ENCODE results near the gene NUB1.

NUB1 gene

DNA sequence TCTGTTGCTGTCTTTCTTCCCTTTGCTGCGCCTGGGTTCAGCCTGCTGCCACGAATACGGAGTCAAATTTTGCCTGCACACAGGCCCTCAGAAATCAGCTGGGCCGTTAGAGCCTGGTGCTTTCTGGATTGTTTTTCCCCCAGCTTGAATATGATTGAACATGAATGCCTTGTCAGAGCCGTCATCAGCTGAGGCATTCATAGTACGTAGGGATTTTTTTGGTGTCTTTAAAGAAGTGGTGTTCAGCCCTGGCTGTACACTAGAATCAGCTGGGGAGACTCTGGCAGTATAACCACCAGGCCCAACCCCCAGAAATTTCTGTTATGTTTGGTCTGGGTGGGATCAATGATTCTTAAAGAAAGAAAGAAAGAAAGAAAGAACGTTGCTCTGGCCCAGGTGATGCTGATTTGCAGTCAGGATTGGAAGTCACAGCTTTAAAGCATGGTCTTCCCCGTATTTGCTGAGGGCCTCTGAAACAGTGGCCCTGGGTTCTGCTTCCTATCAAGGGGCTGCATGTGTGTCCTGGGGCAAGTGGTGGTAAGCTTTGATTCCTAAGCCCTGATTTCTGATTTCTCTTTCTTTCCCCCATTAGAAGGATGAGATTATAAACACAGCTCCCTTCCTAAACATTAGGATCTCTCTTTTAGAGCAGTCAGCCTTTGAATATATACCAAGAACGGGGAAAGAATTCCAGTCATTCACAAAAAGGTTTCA is 24.7 kb downstream of the NUB1 start:
- Mint-ChIP-seq H3K4me1 (peaks cover 18% of the 10 kb centered on the region), H3K4me3 (no peak overlapping the region), H3K27me3 (ENCODE audit: low read depth) (peaks cover 4% of the 10 kb centered on the region), H3K36me3 (ENCODE audit: low read depth) (peaks cover 58% of the 10 kb centered on the region), H3K9me3 (peaks cover 6% of the 10 kb centered on the region), H3K27ac (peak overlapping the region in 1 of 3 experiments; percentile 63)
- no peak for TF ChIP-seq CTCF (IDR thresholded peaks at IDR 0.05; ENCODE audit: unreplicated experiment in 3 of 3)

DNA sequence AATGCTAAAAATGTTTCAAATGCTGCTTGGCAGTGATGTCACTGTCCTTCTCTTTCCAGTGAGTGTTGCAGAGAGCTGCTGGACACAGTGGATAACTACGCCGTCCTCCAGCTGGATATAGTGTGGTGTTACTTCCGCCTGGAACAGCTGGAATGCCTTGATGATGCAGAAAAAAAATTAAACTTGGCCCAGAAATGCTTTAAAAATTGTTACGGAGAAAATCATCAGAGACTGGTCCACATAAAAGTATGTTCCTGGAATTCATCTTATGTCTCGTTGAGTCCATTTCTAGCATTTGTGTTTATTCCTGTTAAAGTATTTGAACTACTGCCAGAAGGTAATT is 25.2 kb downstream of the NUB1 start:
- Mint-ChIP-seq H3K27ac (peak overlapping the region in 1 of 3 experiments; percentile 63), H3K27me3 (ENCODE audit: low read depth) (peaks cover 4% of the 10 kb centered on the region), H3K9me3 (peaks cover 6% of the 10 kb centered on the region), H3K36me3 (ENCODE audit: low read depth) (peaks cover 53% of the 10 kb centered on the region), H3K4me3 (no peak overlapping the region), H3K4me1 (peaks cover 18% of the 10 kb centered on the region)
- TF ChIP-seq CTCF (IDR thresholded peaks at IDR 0.05; ENCODE audit: unreplicated experiment in 3 of 3): no peak

DNA sequence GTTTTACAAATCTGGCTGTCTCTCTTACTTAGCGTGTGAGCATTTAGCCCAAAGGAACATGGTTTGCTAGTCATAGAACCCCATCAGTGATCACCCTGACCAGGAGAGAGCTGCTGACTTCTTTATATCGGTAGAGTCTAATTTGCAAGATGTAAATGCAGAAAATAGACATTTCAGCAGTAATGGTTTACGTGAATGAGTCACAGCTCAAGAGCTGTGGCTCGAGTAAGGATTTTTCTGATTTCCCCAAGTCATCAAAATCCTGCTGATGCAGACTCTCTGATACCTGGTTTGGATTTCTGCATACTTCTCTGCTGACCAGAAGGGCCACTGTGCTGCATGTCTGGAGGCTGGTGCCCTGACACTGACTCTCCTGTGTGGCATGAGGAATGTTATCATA is 25.7 kb downstream of the NUB1 start:
- Mint-ChIP-seq H3K4me1 (peaks cover 19% of the 10 kb centered on the region), H3K9me3 (peaks cover 6% of the 10 kb centered on the region), H3K4me3 (no peak overlapping the region), H3K27me3 (ENCODE audit: low read depth) (peaks cover 4% of the 10 kb centered on the region), H3K27ac (no peak overlapping the region), H3K36me3 (ENCODE audit: low read depth) (peaks cover 51% of the 10 kb centered on the region)
- TF ChIP-seq CTCF (IDR thresholded peaks at IDR 0.05; ENCODE audit: unreplicated experiment in 3 of 3): no peak

DNA sequence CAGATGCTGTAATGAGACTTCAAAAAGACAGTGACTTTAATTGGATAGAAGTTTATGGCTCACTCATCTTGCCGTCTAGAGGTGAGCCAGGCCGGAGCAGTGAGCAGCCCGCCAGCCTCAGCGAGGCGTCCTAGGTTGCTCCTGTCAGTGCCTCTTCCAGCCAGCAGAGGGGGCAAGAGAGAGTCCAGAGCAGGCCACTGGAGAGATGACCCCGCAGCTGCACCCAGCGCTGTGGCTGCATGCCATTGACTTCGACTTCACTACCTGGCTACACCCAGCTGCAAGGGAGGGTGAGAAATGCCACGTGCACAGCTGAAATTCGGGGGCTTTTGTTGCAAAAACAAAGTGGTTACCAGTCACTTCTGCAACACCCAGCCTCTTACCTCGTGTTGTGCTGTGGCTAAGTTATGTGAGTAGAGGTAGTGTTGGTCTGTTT is 26.5 kb downstream of the NUB1 start:
- H3K27me3 Mint-ChIP-seq (ENCODE audit: low read depth): no peaks in the 10 kb centered on the region
- H3K36me3 Mint-ChIP-seq (ENCODE audit: low read depth): peaks cover 51% of the 10 kb centered on the region
- H3K27ac Mint-ChIP-seq: peak overlapping the region in 1 of 3 experiments; percentile 43
- TF ChIP-seq CTCF (IDR thresholded peaks at IDR 0.05; ENCODE audit: unreplicated experiment in 3 of 3): peak; percentile 96 to 98 (median 98)
- H3K9me3 Mint-ChIP-seq: peaks cover 3% of the 10 kb centered on the region
- H3K4me3 Mint-ChIP-seq: no peak overlapping the region
- peaks cover 23% of the 10 kb centered on the region for H3K4me1 Mint-ChIP-seq

DNA sequence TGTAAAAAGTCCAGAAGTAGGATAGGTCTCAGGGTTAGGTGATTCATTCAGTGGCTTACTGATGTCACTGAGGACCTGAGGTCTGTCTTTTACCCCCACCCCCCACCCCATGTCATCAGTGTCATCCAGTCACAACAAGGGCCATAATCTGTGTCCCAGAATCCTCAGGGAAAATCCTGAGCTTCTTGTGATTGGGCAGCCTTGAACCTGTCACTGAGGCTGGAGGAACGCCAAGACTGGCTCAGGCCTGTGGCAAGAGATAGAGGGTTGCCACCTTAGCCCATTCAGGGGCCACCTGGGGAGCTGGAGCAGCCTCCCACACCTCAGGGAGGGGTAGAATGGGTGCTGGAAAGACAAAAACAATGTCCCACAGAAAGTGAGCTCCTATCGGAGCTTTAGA is 29.7 kb downstream of the NUB1 start:
- peaks cover 52% of the 10 kb centered on the region for H3K36me3 Mint-ChIP-seq (ENCODE audit: low read depth)
- H3K4me3 Mint-ChIP-seq: no peak overlapping the region

More for the DNA sequence above, 29.7 kb downstream of the NUB1 start:
- H3K27me3 Mint-ChIP-seq (ENCODE audit: low read depth): no peaks in the 10 kb centered on the region
- TF ChIP-seq CTCF (IDR thresholded peaks at IDR 0.05; ENCODE audit: unreplicated experiment in 3 of 3): no peak
- H3K27ac Mint-ChIP-seq: no peak overlapping the region
- H3K4me1 Mint-ChIP-seq: peaks cover 18% of the 10 kb centered on the region
- no peaks in the 10 kb centered on the region for H3K9me3 Mint-ChIP-seq

Data from nephron (organoid).